PFSK-1 (cell line): ENCODE data around the gene CDT1.

Source experiments
- POLR2AphosphoS5 ChIP-seq: IDR thresholded peaks from 2 replicates; pipeline ENCODE4 v1.6.1; 2012; ENCODE audit warnings: low read depth, mild to moderate bottlenecking, control low read depth, low read length, moderate library complexity
- REST ChIP-seq, 2 experiments: IDR thresholded peaks; 2 replicates each; pipeline versions ENCODE4 v1.6.1 to v1.8.0; 2011 to 2012; ENCODE audit warnings: low read depth in 2 of 2, low read length in 2 of 2, control low read depth in 1 of 2, inconsistent platforms in 1 of 2, mild to moderate bottlenecking in 1 of 2, moderate library complexity in 1 of 2; ENCODE audit not compliant: insufficient read depth in 1 of 2
- SIN3A ChIP-seq: IDR thresholded peaks from 2 replicates; pipeline ENCODE4 v1.6.1; 2012; ENCODE audit warnings: mild to moderate bottlenecking, low read length, moderate library complexity, borderline replicate concordance; ENCODE audit not compliant: insufficient read depth
- TAF1 ChIP-seq: IDR thresholded peaks from 2 replicates; pipeline ENCODE4 v1.6.1; 2012; ENCODE audit warnings: low read length, control low read depth, borderline replicate concordance; ENCODE audit not compliant: insufficient read depth

- TF ChIP-seq POLR2AphosphoS5 (no peak), SIN3A (no peak), REST (IDR thresholded peaks at IDR 0.05; ENCODE audit: insufficient read depth in 1 of 2, low read depth in 2 of 2, low read length in 2 of 2) (no peak), TAF1 (no peak)
Measured at GRCh38 chr16:88817785-88818574, 14.4 kb downstream of the CDT1 start.
